Measurements from ENCODE around the gene ADAMTSL2. TPM values are rescaled to one million over a fixed set of nuclear protein-coding genes. Genes with fewer than 3 reads are reported as not detected.

The ADAMTSL2 gene
- total and polyA plus RNA-seq, 2 of the 13 experiments (the other 11 are each of a cell fraction or from before 2014, with no cell fraction given): 1.9 to 3.8 TPM

DNA sequence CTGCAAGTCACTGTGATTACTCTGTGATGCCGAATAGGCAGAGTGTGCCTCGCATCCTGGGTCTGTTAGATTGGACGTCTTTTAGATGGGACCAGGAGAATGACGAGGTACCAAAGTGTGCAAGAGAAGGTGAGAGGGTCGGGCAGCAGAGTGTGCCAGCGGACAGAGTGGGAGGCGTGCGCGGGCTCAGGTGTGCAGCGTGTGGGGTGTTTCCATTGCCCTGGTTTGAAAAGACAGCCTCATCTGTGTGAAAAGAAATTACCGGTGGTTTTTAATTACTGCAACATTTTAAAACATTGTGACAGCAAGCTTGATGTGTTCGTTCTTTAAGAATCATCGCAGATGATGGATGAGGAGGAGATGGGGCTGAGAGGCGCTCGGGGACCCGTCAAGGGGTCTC, 78.9 kb downstream of the ADAMTSL2 start (continued):
- TF ChIP-seq, protein P1, sequence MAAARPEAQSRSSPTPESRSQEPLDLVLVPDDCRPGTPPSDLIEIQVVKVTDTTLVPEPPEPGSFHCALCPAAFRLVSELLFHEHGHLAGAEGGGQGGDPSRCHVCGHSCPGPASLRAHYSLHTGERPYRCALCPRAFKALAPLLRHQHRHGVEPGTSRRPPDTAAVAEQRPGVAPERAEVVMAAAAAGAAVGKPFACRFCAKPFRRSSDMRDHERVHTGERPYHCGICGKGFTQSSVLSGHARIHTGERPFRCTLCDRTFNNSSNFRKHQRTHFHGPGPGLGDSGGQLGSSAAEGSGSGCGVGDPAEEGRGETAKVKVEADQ (CRISPR knock-in tag; IDR thresholded peaks at IDR 0.05; ENCODE audit: borderline replicate concordance): no peak
- no peak for TF ChIP-seq MBD4 (IDR thresholded peaks at IDR 0.05; ENCODE audit: borderline replicate concordance, low read length)
- TF ChIP-seq, protein P2, sequence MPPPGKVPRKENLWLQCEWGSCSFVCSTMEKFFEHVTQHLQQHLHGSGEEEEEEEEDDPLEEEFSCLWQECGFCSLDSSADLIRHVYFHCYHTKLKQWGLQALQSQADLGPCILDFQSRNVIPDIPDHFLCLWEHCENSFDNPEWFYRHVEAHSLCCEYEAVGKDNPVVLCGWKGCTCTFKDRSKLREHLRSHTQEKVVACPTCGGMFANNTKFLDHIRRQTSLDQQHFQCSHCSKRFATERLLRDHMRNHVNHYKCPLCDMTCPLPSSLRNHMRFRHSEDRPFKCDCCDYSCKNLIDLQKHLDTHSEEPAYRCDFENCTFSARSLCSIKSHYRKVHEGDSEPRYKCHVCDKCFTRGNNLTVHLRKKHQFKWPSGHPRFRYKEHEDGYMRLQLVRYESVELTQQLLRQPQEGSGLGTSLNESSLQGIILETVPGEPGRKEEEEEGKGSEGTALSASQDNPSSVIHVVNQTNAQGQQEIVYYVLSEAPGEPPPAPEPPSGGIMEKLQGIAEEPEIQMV (CRISPR knock-in tag; IDR thresholded peaks at IDR 0.05; ENCODE audit: low read depth): no peak
- no peak for TF ChIP-seq HES4 (CRISPR knock-in tag; IDR thresholded peaks at IDR 0.05; ENCODE audit: borderline replicate concordance)
- no peak for TF ChIP-seq ZNF772 (CRISPR knock-in tag; IDR thresholded peaks at IDR 0.05)
- no peak for TF ChIP-seq NCOR1 (IDR thresholded peaks at IDR 0.05; ENCODE audit: borderline replicate concordance, low read length)

DNA sequence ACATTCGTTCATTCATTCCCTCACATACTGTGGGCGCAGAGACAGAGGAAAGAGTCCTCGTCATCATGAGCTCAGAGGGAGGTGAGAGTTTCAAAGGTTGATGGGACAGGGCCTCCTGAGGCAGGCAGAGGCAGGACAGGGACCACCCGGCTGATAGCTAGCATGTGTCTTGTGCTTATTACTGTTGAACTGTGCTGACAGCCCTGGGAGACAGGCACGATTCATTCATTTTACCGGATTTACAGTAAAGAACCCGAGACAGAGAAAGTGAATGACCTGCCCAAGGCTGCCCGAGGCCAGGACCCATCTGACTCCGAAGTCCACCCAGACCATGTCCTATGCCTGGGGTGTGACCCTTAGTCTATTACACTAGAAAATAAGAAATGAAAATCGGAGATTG, 79.6 kb downstream of the ADAMTSL2 start:
- Histone ChIP-seq H3K79me2 (ENCODE audit: insufficient read depth, low read length) (no peaks in the 10 kb centered on the region), H3K27ac (ENCODE audit: extremely low read length, insufficient read depth, low read length) (no peak overlapping the region), H2AFZ (ENCODE audit: low read length) (no peak overlapping the region), H4K20me1 (ENCODE audit: insufficient read depth, low read length) (0 out of 2 replicates have a peak, but pooled peaks cover 3% of the 10 kb centered on the region), H3K9me3 (ENCODE audit: low read length) (no peaks in the 10 kb centered on the region), H3K4me1 (ENCODE audit: insufficient read depth, low read length) (no peaks in the 10 kb centered on the region), H3K4me2 (ENCODE audit: low read depth, low read length) (no peak overlapping the region), H3K4me3 (replicated peaks in 1 of 3; ENCODE audit: insufficient read depth in 1 of 3, low read depth in 2 of 3, low read length in 3 of 3) (no peak overlapping the region), H3K9ac (ENCODE audit: insufficient read depth, low read depth, low read length) (no peak overlapping the region), H3K36me3 (replicated peaks in 1 of 2; ENCODE audit: control insufficient read depth in 1 of 2, insufficient read depth in 2 of 2, low read length in 2 of 2) (no peaks in the 10 kb centered on the region), H3K27me3 (ENCODE audit: control insufficient read depth in 1 of 2, insufficient read depth in 2 of 2, low read length in 2 of 2) (peaks cover 5 to 75% of the 10 kb centered on the region in 2 experiments)
- in situ Hi-C loops (cut with HindIII; ENCODE audit: extremely low pct_ligation_motif_present, low pct_unique_long_range_greater_than_20kb) (no loop called here), intact Hi-C loops (cut with micrococcal nuclease; ENCODE audit: unreplicated experiment) (no loop called here)
- BruUV-seq (replicated peaks): no TSS peak
- ChIA-PET CTCF (ENCODE audit: low intra/inter-chr PET ratio, low total read pairs) (no interaction called here), POLR2A (no interaction called here)
- no peak for ATAC-seq
- no peak for DNase-seq (ENCODE audit: low spot score)
- FAIRE-seq: no peak
- 10% methylated on average over 10 of the region's 10 CpGs for WGBS (ENCODE audit: low lambda C conversion rate)
- TF ChIP-seq, protein P3, sequence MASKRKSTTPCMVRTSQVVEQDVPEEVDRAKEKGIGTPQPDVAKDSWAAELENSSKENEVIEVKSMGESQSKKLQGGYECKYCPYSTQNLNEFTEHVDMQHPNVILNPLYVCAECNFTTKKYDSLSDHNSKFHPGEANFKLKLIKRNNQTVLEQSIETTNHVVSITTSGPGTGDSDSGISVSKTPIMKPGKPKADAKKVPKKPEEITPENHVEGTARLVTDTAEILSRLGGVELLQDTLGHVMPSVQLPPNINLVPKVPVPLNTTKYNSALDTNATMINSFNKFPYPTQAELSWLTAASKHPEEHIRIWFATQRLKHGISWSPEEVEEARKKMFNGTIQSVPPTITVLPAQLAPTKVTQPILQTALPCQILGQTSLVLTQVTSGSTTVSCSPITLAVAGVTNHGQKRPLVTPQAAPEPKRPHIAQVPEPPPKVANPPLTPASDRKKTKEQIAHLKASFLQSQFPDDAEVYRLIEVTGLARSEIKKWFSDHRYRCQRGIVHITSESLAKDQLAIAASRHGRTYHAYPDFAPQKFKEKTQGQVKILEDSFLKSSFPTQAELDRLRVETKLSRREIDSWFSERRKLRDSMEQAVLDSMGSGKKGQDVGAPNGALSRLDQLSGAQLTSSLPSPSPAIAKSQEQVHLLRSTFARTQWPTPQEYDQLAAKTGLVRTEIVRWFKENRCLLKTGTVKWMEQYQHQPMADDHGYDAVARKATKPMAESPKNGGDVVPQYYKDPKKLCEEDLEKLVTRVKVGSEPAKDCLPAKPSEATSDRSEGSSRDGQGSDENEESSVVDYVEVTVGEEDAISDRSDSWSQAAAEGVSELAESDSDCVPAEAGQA (IDR thresholded peaks at IDR 0.05; ENCODE audit: low read depth): no peak
- TF ChIP-seq, protein P3 (CRISPR knock-in tag; IDR thresholded peaks at IDR 0.05; ENCODE audit: borderline replicate concordance): no peak
- no peak for TF ChIP-seq NFYC (CRISPR knock-in tag; IDR thresholded peaks at IDR 0.05)
- TF ChIP-seq, protein P4, sequence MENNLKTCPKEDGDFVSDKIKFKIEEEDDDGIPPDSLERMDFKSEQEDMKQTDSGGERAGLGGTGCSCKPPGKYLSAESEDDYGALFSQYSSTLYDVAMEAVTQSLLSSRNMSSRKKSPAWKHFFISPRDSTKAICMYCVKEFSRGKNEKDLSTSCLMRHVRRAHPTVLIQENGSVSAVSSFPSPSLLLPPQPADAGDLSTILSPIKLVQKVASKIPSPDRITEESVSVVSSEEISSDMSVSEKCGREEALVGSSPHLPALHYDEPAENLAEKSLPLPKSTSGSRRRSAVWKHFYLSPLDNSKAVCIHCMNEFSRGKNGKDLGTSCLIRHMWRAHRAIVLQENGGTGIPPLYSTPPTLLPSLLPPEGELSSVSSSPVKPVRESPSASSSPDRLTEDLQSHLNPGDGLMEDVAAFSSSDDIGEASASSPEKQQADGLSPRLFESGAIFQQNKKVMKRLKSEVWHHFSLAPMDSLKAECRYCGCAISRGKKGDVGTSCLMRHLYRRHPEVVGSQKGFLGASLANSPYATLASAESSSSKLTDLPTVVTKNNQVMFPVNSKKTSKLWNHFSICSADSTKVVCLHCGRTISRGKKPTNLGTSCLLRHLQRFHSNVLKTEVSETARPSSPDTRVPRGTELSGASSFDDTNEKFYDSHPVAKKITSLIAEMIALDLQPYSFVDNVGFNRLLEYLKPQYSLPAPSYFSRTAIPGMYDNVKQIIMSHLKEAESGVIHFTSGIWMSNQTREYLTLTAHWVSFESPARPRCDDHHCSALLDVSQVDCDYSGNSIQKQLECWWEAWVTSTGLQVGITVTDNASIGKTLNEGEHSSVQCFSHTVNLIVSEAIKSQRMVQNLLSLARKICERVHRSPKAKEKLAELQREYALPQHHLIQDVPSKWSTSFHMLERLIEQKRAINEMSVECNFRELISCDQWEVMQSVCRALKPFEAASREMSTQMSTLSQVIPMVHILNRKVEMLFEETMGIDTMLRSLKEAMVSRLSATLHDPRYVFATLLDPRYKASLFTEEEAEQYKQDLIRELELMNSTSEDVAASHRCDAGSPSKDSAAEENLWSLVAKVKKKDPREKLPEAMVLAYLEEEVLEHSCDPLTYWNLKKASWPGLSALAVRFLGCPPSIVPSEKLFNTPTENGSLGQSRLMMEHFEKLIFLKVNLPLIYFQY (CRISPR knock-in tag; IDR thresholded peaks at IDR 0.05; ENCODE audit: borderline replicate concordance): no peak
- TF ChIP-seq ZNF703 (CRISPR knock-in tag; IDR thresholded peaks at IDR 0.05; ENCODE audit: borderline replicate concordance): no peak
